ENCODE measurements around the gene GALM. TPM values are rescaled to one million over a fixed set of nuclear protein-coding genes. Genes with fewer than 3 reads are reported as not detected.

Gene GALM
- total and polyA plus RNA-seq, 10 of the 15 experiments (the other 5 are each of a cell fraction or from before 2014, with no cell fraction given) = 1.1 to 4.0 (median 1.7) TPM

DNA sequence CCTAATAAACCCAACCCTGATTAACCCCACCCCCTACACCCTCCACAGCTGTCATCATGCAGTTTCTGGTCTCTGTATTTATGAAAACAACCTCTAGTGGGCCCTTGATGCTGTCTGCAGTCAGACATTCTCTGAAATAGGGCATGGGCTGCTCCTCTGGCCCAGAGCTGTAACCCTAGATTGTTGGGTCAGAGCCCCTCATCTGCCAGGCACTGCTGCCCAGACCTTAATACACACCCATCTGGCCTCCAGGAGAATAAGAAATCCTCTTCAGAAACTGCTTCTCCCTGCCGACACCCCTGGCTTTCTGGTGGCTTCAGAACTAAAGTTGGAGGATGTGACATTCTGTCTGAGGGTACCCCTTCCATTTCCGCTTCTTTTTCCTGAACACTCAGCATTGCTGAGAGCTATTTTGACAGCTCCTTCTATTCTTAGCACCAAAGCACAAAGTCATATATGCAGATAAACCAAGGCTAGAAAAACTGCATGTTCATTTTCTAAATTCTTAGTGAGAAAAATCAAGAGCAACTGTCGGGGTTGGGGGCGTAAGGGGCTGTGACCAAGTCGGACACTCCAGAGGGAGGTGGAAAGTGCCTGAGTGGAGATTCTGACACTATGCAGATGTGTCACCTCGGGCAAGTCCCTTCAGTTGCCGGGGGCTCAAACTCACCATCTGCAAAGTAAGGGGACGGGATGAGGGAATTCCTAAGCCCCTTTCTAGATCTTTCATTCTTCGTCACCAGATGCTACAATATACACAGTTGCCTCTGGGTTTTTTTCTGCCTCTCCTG lies 56.6 kb downstream of the GALM start (continued):
- peak; percentile 45; the same call in 1 of the 2 replicates for TF ChIP-seq TCF12 (IDR thresholded peaks at IDR 0.05; ENCODE audit: low read depth, low read length)
- TF ChIP-seq, protein P1, sequence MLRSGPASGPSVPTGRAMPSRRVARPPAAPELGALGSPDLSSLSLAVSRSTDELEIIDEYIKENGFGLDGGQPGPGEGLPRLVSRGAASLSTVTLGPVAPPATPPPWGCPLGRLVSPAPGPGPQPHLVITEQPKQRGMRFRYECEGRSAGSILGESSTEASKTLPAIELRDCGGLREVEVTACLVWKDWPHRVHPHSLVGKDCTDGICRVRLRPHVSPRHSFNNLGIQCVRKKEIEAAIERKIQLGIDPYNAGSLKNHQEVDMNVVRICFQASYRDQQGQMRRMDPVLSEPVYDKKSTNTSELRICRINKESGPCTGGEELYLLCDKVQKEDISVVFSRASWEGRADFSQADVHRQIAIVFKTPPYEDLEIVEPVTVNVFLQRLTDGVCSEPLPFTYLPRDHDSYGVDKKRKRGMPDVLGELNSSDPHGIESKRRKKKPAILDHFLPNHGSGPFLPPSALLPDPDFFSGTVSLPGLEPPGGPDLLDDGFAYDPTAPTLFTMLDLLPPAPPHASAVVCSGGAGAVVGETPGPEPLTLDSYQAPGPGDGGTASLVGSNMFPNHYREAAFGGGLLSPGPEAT (IDR thresholded peaks at IDR 0.05; ENCODE audit: low read depth) = peak; percentile 54; the same call in 1 of the 2 replicates

DNA sequence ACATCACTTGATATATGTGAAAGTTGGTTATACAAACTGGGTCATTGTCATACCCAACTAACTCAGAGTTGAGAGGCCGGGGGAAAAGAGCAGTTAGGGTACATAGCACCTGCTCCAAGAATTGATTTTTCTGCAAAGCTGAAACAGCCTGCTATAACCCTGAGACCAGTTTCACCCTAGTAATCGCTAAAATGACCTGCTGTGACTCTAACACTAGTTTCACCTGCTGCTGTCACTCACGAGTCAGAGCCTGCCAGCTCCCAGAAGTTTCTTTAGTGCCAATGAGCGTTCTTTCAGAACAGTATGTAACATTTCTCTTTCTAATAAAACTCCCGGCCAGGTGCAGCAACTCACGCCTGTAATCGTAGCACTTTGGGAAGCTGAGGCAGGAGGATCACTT lies 57.3 kb downstream of the GALM start:
- Histone ChIP-seq H3K9me3 (replicated peaks; ENCODE audit: control insufficient read depth, insufficient read depth, low read length) (no peaks in the 10 kb centered on the region), H3K4me1 (ENCODE audit: control insufficient read depth, insufficient read depth, low read length) (peaks cover 33% of the 10 kb centered on the region), H4K20me1 (ENCODE audit: control insufficient read depth, insufficient read depth) (no peaks in the 10 kb centered on the region), H3K27me3 (replicated peaks in 1 of 2; ENCODE audit: control insufficient read depth in 2 of 2, insufficient read depth in 2 of 2, low read length in 1 of 2) (no peaks in the 10 kb centered on the region), H3K4me3 (peak overlapping the region; percentile 24; the same call in 1 of the 2 replicates), H3K79me2 (ENCODE audit: control insufficient read depth, insufficient read depth, low read length) (no peaks in the 10 kb centered on the region), H3K36me3 (ENCODE audit: control insufficient read depth in 2 of 2, insufficient read depth in 2 of 2, low read length in 1 of 2) (no peaks in the 10 kb centered on the region; a peak in 1 of 4 replicates), H2AFZ (ENCODE audit: control insufficient read depth, low read depth, low read length) (no peak overlapping the region), H3K4me2 (ENCODE audit: control insufficient read depth, insufficient read depth) (peak overlapping the region; percentile 78), H3K27ac (ENCODE audit: control insufficient read depth, insufficient read depth) (no peak overlapping the region), H3K9ac (ENCODE audit: control insufficient read depth, insufficient read depth, low read length) (no peak overlapping the region)
- in situ Hi-C loops (cut with MboI) = loop anchor here (5.0 kb wide), 1 partner anchor 116 kb away; no protein-coding TSS in a partner anchor
- RAD21 ChIA-PET (ENCODE audit: unreplicated experiment) = interaction anchor here (0.7 to 7.1 kb wide), 24 partner anchors 9 to 407 kb away, joined by 3 to 140 read pairs (median 4); partner anchors contain the start of genes HNRNPLL and SRSF7
- BruUV-seq (replicated peaks) = no TSS peak
- WGBS (ENCODE audit: insufficient coverage, insufficient replicate concordance, low lambda C conversion rate, missing lambda C conversion rate) = under 1% methylated on average over 7 of the region's 7 CpGs
- peak; percentile 69 for ATAC-seq
- no peak for FAIRE-seq
- intact Hi-C loops (cut with micrococcal nuclease; ENCODE audit: unreplicated experiment) = loop anchor here (1.0 kb wide), 1 partner anchor 120 kb away; no protein-coding TSS in a partner anchor
- POLR2A ChIA-PET = interaction anchor here (0.7 to 3.1 kb wide), 9 partner anchors 14 to 142 kb away, joined by 3 to 18 read pairs (median 4); partner anchors contain the start of gene HNRNPLL
- CTCF ChIA-PET = interaction anchor here (0.9 to 18.7 kb wide), 13 partner anchors 13 to 215 kb away, joined by 3 to 370 read pairs (median 5); partner anchors contain the start of gene HNRNPLL
- no peak for DNase-seq (ENCODE audit: low read depth, low spot score)
- SMC1A ChIA-PET (ENCODE audit: uncharacterized antibody, unreplicated experiment) = interaction anchor here (0.7 to 9.9 kb wide), 18 partner anchors 9 to 189 kb away, joined by 3 to 201 read pairs (median 6); partner anchors contain the start of gene GALM
- TF ChIP-seq ETV6 (conservative IDR thresholded peaks at IDR 0.05 in 1 of 2, IDR thresholded peaks at IDR 0.05 in 1 of 2; ENCODE audit: borderline replicate concordance in 1 of 2, low read depth in 1 of 2) (0 out of 4 replicates have a peak, but pooled peaks of 1 of the 2 experiments have one; percentile 44), IKZF1 (conservative IDR thresholded peaks at IDR 0.05) (0 out of 2 replicates have a peak, but pooled peaks have one; percentile 29), SIX5 (IDR thresholded peaks at IDR 0.05; ENCODE audit: low read depth, low read length, severe bottlenecking) (no peak), BHLHE40 (IDR thresholded peaks at IDR 0.05; ENCODE audit: borderline replicate concordance in 1 of 2, low read depth in 2 of 2, low read length in 1 of 2) (peak in 1 of 2 experiments; percentile 43; a peak in 1 of 4 replicates), ZNF217 (IDR thresholded peaks at IDR 0.05) (no peak; the same call in 1 of the 2 replicates)
- TF ChIP-seq, protein P2, sequence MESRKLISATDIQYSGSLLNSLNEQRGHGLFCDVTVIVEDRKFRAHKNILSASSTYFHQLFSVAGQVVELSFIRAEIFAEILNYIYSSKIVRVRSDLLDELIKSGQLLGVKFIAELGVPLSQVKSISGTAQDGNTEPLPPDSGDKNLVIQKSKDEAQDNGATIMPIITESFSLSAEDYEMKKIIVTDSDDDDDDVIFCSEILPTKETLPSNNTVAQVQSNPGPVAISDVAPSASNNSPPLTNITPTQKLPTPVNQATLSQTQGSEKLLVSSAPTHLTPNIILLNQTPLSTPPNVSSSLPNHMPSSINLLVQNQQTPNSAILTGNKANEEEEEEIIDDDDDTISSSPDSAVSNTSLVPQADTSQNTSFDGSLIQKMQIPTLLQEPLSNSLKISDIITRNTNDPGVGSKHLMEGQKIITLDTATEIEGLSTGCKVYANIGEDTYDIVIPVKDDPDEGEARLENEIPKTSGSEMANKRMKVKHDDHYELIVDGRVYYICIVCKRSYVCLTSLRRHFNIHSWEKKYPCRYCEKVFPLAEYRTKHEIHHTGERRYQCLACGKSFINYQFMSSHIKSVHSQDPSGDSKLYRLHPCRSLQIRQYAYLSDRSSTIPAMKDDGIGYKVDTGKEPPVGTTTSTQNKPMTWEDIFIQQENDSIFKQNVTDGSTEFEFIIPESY (IDR thresholded peaks at IDR 0.05) = no peak
- TF ChIP-seq, protein P3, sequence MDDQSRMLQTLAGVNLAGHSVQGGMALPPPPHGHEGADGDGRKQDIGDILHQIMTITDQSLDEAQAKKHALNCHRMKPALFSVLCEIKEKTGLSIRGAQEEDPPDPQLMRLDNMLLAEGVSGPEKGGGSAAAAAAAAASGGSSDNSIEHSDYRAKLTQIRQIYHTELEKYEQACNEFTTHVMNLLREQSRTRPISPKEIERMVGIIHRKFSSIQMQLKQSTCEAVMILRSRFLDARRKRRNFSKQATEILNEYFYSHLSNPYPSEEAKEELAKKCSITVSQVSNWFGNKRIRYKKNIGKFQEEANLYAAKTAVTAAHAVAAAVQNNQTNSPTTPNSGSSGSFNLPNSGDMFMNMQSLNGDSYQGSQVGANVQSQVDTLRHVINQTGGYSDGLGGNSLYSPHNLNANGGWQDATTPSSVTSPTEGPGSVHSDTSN (IDR thresholded peaks at IDR 0.05; ENCODE audit: insufficient replicate concordance, low read depth, low read length) = peak; percentile 84
- TF ChIP-seq, protein P4, sequence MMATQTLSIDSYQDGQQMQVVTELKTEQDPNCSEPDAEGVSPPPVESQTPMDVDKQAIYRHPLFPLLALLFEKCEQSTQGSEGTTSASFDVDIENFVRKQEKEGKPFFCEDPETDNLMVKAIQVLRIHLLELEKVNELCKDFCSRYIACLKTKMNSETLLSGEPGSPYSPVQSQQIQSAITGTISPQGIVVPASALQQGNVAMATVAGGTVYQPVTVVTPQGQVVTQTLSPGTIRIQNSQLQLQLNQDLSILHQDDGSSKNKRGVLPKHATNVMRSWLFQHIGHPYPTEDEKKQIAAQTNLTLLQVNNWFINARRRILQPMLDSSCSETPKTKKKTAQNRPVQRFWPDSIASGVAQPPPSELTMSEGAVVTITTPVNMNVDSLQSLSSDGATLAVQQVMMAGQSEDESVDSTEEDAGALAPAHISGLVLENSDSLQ (IDR thresholded peaks at IDR 0.05) = peak; percentile 94
- TF ChIP-seq, protein P5, sequence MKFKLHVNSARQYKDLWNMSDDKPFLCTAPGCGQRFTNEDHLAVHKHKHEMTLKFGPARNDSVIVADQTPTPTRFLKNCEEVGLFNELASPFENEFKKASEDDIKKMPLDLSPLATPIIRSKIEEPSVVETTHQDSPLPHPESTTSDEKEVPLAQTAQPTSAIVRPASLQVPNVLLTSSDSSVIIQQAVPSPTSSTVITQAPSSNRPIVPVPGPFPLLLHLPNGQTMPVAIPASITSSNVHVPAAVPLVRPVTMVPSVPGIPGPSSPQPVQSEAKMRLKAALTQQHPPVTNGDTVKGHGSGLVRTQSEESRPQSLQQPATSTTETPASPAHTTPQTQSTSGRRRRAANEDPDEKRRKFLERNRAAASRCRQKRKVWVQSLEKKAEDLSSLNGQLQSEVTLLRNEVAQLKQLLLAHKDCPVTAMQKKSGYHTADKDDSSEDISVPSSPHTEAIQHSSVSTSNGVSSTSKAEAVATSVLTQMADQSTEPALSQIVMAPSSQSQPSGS (IDR thresholded peaks at IDR 0.05; ENCODE audit: low read length) = no peak; the same call in 1 of the 2 replicates
